ENCODE data around the gene PTRH1.

Gene PTRH1

DNA sequence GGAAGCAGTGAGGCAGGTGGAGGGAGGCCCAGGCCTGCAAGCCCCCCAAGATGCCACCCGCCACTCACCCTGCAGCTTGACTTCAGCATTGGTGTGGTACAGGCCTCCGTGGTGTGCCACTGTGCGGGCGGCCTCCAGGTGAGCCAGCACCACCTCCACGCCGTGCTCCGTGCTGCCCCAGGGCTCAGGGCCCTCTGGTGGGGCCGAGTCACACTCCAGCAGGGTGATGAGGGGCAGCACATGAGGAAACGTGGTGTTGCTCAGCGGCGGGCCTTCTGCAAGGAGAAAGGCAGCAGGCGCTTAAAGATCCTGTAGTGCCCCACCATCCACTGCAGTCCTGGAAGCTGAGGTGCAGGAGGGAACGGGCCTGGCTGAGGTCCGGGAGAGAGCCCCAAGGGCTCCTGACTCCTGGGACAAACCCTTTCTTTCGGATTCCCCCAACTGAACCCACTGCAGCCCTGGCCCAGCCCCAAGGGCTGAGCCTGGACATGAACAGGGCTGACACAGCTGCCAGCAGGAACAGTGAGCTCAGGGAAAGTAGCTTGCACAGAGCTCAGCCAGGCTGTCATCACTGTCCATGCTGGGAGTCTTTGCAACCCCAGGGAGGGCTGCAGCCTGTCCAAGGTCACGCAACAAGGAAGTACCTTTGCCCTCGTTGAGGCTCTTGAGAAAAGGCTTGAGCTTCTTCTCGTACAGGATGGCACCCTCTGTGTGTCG, 24.3 kb upstream of the PTRH1 start:
- no peak for DNase-seq

DNA sequence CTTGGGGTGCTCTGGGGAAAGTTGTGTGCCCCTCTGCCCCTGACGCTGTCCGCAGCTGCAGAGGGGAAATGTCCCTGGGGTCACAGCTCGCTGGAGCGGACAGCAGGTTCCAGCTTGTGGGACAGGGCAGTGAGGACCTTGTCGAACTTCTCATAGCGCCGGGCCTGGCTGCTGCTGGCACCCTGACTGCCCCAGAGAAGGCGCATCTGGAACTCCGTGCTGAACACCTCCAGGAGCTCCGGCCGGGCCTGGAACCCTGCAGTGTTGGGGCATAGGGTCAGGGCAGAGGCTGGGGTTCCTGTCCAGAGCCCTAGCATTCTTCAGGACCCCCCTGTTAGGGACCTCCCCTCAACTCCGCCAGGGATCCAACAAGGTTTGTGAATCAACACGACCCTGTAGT, 23.2 kb upstream of the PTRH1 start:
- no peak for DNase-seq

DNA sequence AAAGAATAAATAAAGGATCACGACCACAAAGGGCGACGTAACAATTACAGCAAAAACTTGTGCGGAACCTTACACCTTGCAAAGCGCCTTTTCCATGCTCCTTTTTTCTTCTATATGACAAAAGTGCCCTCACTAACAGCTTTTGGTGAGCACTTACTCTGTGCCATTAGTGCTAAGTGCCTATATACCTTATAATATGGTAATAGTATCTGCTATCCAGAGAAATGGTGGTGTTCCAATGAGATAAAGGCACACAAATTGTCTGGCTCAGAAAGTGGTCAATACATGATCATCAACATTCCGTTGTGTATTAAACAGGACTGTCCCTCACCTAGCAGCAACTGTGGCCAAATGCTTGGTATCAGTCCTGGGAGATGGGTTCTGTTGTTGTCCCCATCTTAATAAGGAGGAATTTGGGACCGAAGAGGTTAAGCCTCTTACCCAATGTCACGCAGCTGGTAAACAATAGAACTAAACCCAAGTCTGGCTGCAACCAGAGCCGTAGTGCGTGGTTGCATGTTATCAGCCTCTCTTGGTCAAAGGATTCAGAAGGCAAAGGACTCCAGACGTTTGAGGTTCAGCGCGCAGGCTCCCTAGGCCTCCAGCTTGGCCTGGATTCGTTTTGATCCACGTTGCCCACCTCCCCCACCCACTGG, 20.2 kb upstream of the PTRH1 start:
- no peak for DNase-seq

DNA sequence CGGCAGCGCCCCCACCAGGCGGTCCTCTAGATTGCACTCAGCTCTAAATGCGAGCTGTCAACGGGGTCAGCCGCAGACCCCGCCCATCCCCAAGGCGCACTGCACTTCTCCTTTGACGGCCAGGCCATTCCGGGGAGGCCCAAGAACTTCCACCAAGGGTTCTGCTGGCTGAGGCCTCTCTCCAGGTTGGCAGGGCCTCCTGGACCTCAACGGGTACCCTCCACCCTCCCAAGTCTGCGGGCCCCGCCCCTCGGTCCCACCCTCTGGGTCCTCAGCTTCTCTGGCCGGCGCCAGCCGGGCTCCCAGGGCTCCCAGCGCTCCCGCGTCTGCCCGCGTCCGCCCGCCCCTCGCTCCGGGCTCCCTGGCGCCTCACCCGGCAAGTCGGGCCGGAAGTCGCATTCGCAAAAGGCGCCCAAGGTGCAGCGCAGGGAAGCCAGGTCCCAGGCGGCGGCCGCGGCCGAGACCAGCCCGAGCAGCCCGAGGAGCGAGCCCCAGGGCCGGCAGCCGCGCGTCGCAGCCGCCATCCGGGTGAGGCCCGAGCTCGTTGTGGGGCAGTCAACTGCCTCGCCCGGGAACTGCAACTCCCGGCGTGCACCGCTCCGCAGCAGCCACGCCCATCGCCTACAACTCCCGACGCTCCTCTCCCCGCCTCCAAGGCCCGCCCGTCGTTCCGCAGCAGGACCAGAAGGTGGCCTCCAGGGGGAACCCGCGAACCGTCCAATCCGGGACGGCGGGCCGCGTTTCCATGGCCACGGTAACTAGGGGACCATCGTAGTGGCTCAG, 19.5 kb upstream of the PTRH1 start, which contains the start of gene TOR2A:
Gene TOR2A (minus strand): TSS at position 548 of the 783 bp plus-strand sequence. CDS start 24 bp downstream, at position 524.
- peak; percentile 99 for DNase-seq

DNA sequence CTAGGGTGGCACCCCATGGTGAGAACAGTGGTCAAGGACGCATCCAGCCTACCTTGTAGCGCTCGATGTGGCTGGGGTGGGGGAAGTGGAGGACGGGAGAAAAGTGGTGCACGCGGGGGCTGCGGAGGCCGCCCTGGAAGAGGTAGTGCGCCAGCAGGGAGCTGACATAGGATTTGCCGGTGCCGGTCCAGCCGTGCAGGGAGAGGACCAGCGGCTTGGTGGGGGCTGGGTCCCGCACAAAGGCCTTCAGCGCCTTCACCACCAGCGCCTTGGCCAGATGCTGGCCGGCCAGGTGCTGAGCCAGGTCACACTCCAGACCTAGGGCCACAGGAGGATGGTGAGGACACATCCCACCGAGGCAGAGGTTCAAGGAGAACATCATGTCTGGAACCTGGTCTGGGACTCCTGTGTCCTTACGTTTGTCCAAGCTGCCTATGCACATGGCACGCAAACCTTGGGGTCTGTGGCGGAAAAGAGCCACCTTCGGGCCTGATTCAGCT, 18.8 kb upstream of the PTRH1 start:
- DNase-seq, result no peak

DNA sequence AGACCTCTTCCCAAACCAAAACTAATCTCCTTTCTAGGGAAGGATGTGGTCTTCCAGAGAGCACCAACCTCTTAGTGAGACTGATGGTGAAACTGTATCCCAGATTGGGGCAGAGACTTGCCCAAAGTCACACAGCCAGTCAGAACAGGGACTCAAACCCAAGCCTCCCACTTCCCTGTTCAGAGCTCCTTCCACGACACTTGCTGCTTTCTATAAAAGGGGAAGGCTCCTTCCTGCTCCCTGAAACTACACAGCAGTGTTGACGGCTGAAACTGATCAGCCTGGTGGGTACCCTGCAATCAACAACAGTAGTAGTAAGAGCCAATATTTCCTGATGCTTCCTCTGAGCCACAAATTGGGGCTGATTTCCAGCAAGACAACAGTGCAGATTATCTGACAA, 18.2 kb upstream of the PTRH1 start:
- DNase-seq, result no peak

DNA sequence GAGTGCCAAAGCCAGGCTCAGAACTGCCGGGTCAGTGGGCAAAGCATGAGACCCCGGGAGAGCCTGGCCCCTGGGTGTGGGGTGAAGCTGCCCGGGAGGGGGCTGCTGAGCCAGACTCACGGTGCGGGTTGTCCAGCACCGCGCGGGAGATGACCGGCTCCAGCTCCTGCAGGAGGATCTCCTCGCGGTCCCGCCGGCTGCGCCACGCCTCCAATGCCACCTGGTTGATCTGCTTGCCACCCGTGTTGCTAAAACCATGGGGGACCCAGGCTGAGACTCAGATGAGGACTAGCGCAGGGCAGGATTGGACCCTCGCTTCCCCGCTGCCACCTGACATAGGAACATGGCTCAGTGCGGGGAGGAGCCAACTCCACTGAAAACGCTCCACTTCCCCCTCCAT, 17.0 kb upstream of the PTRH1 start:
- DNase-seq, result no peak

DNA sequence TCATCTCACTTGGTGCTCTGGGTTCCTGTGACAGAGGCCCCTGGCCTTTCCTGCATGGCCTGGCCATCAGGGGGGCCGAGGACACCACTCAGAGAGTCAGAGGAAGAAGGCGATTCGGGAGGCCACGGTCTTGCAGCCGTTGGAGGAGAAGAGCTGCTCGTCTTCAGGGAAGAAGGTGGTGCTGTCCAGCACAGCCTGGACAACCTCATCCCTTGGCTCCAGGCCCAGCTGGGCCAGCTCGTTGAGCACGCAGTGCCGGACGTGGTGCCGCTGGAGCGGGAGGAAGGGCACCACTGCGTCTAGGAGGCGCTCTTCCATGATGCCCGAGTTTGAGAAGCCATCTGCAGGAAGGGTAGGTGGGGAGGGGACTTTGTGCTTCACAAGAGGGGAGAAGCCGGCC, 16.5 kb upstream of the PTRH1 start:
- DNase-seq, result no peak

DNA sequence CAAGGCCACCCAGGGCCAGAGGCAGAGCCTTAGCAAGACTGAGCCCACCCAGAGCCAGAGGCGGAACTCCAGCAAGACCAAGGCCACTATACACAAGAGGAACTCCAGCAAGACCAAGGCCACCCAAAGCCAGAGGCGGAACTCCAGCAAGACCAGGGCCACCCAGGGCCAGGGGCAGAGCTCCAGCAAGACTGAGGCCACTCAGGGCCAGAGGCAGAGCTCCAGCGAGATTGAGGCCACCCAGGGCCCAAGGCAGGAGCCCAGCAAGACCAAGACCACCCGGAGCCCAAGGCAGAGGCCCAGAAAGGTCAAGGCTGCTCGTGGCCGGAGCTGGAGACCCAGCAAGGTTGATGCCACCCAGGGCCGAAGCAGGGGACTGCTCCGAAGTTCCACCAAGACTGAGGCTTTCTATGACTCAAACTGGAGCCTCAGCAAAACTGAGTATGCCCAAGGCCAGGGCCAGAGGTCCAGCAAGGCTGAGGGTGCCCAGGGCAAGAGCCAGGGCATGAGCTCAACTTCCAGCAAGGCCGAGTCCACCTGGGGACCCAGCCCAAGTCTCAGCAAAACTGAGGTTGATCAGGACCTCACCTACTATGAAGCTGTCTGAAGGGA, 15.4 kb upstream of the PTRH1 start:
- DNase-seq, result no peak

DNA sequence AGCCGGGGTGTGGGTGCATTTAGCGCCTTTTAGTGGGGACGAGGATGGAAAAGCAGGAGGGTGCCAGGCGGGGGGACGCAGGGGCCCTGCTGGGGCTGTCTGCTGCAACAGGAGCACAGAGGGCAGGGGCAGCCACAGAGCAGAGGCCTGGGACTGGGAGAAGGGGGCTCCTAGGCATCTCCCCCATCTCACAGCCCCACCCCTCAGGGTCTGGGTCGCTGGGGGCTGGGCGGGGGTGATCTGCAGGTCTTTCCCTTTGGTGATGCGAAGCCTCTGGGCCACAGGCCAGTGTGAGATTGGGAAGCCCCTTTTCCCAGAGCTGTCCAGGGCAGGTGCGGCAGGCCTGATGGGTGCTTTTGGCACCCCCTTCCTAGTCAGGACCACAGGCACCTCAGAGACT, 14.8 kb upstream of the PTRH1 start:
- DNase-seq, result no peak

DNA sequence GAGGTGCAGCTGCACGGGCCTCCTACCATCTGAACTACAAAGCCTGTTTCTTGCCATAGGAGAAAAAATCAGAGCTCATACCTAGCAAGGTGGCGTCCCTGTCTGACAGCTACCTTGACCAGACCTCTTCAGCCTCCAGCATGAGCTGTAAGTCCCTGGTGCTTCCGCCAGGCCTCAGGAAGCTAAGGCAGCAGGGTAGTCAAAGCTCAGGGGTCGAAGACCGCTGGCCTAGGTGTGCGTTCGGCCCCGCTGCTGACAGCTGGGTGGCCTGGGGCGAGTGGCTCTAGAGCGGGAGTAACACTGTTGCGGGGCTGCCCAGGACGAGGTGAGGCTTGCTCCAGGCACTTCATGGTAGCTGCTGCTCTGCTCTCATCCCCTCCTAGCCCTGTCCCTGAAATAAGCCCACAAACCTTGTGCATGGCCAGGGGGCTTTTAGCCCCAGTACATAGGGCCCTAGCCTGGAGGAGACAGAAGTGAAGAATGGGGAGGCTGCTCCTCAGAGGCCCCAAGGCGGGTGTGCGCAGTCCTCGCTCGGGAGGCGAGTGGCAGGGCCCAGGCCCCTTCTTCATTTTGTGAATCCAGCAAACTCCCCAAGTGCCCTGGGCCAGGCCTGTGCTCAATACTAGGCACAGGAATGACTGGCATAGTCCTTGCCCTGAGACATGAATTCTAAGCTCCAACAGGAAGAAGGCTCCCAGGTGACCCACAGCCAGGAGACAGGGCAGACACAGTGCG, 14.2 kb upstream of the PTRH1 start:
- DNase-seq, result no peak

DNA sequence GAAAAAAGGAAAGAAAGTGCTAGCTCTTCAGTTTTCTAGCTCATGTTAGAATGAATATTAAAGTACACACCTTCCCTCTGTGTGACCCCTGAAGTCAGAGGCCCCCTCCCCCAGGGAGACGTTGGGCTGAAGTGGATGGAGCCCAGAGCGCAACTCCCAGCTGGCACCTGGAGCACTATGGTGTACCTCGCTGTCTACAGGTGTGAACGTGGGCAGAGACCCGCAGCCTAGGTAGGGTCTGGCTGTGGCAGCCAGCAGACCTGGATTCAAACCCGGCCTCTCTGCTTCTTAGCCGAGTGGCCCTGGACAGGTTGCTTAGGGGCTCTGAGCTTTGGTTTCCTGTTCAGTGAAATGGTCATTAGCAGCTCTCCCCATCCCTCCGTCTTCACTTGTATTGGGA, 13.3 kb upstream of the PTRH1 start:
- DNase-seq, result no peak

DNA sequence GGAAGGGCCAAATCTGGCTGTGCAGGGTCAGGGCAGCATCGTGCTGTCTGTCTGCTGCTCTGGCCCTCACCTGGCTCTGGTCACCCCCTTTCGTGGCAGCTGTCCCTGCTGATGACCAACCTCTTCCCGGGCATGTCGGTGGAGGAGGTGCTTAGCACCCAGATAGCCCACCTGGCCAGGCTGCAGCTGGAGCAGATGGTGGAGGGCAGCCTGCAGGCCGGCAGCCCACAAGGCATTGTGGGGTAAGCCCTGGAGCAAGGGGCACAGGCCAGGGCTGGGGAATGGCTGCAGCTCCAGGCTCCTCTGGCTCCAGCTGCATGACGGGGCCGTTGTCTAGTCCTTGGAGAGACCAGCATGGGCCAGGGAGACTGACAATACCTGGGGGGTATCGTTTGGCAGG, 11.4 kb upstream of the PTRH1 start:
- DNase-seq, result no peak

DNA sequence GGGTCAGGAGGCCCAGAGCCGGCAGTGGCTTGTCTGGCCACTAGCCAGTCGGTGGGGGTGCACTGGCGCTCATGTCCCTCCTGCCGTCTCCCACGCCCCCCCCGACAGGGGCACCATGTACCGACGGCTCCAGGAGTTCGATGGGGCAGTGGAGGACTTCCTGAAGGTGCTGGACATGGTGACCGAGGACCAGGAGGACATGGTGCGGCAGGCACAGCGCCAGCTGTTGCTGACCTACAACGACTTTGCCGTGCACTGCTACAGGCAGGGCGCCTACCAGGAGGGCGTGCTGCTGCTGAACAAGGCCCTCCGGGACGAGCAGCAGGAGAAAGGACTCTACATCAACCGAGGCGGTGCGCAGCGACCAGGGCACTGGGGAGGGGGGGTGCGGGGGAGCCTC, 8.5 kb upstream of the PTRH1 start:
- no peak for DNase-seq

DNA sequence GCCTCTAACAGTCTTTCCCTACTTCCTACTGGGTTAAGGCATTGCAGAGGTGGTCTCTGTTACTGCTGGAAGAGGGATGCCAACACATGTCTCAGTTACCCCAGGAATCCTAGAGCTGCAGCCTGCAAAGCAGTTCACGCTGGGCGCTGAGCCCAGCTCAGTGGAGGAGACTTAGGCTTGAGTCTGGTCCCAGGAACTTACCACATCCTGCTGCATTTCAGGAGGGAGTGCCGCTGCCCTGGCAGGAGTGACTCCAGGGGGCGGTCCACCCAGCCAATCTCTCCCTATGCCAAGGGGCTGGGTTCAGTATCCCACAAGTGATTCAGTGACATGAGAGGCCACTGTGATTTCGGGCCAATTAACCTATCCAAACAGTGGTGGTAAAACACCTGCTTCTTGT, 8.0 kb upstream of the PTRH1 start:
- DNase-seq, result no peak

DNA sequence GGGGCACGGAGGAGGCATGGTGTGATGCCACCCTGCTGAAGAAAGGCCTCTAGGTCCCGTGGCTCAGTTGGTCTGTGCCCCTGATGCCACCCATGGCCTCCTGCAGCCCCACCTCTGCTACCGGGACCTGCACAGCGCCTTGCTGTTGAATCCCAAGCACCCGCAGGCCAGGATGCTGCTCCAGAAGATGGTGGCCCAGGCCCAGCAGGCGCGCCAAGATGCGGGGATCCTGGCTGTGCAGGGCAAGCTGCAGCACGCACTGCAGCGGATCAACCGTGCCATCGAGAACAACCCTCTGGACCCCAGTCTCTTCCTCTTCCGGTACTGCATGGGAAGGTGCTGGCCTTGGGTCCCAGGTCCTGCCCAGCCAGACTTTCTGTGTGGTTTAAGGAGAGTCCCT, 7.5 kb upstream of the PTRH1 start:
- no peak for DNase-seq

DNA sequence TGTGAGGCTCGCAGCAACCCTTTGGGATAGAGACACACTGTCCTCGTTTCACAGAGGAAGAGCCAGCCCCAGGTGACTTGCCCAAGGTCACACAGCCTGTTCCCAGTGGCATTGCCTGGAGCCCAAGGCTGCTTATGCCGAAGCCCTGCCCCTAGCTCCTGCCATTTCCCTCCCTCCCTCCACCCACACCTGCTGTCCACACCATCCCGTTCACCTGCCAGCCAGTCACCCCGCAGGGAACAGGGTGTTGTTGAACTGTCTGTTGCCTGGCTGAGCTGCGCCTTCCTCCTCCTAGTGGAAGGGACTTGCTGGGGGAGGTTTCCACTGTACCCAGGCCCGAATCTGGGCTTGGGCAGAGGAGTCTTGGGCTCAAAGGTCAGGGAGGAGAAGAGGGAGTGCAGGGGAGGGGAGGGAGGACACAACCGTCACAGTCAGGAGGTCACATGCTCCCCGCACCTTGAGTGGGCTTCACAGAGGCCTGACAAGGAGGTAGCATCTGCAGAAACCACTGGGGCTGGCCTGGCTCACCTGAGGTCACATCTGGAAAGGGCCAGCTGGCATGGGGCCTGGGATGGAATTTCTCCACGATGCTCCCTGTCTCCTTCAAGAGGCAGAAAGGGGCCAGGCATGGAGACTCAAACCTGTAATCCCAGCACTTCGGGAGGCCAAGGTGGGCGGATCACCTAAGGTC, 6.7 kb upstream of the PTRH1 start:
- DNase-seq, result no peak

DNA sequence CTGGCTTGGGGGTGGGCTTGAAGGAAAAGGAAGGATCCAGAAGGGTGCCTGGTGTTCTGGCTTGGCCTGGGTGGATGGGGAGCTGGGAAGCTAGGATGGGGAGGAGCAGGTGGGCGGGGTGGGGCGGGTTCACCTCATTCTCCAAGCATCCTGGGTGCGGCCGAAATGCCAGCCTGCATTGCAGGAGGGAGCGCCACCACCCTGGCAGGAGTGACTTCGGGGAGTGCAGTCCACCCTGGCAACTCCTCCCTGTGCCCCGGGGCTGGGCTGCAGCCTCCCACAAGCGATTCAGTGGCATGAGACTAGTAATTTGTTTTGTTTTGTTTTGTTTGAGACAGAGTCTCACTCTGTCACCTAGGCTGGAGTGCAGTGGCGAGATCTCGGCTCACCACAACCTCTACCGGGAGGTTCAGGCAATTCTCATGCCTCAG, 5.9 kb upstream of the PTRH1 start:
- no peak for DNase-seq

DNA sequence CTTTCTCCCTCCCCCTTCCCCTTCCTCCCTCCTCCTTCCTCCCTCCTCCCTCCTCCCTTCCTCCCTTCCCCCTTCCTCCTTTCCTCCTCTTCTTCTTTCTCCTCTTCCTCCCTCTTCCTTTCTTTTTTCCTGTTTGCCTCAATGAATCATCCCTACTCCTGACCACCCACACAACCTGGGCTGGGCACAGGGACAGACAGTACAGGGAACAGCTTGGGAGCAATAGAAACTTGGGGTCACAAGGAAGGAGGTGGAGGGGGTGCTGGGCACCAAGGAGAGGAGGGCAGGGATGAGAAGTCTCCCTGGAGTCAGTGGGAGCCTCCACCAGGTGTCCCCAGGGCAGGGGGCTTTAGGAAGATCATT, 5.4 kb upstream of the PTRH1 start:
- no peak for DNase-seq

DNA sequence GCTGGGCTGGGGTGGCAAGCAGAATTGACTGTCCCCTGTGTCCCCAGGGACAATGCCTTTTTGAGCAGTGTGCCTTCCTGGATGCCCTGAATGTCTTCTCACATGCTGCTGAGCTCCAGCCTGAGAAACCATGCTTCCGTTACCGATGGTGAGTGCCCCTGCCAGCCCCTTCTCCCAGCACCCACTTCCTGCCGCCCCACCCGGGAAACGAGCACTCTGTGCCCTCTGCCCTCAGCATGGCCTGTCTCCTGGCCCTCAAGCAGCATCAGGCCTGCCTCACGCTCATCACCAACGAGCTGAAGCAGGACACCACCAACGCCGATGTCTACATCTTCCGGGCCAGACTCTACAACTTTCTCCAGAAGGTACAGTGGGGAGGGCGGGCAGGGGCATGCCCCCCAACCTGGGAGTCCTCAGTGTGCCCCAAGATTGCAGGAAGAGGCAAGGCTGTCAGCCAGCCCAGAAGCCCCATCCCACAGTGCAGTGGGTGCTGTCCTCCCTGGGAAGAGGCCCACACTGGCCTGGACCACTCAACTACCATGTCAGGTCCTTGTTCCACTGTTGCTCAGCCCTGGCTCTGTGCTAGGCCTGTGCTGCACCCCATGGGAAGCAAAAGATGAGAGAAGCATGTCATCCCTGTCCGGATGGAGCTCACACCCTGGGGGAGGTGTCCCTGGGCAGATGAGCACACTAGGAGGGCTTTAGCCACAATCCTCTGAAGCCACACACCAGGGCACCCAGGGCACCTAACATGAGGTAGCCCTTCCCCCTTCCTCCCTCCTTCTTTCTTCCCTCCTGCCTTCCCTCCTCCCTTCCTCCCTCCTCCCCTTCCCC, 4.8 kb upstream of the PTRH1 start:
- peak; percentile 31 to 37 for DNase-seq

DNA sequence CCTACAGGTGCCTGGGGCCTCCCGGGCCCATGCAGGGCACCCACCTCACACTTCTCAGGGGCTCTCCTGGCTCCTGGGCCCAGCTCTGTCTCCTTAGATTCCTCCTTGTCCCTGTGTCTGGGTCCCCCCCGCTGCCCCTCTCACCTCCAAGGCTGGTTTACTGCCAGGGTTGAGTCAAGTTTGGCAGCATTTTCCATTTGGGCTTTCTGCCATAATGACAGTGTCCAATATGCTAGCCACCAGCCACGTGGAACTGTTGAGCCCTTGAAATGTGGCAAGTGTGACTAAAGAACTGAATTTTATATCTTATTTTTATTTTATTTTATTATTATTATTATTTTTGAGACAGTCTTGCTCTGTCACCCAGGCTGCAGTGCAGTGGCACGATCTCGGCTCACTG, 2.3 kb upstream of the PTRH1 start:
- DNase-seq, result no peak

Measured in activated T-cell treated with anti-CD3 and anti-CD28 coated beads, Interleukin-2, amount 50 U/mL, for 48 hours (primary cell).